Subcutaneous adipose tissue (tissue), 4 donors: ENCODE data around the gene GGN. TPM values are rescaled to one million over a fixed set of nuclear protein-coding genes. Genes with fewer than 3 reads are reported as not detected.

ENCODE experiments used
- CTCF ChIP-seq: fragments of 450-650 bp; IDR thresholded peaks from one replicate; pipeline ENCODE4 v1.5.1; 2016; ENCODE audit warnings: low read depth, mild to moderate bottlenecking, control low read depth, antibody characterized with exemption, moderate library complexity
- total RNA-seq, 4 donors: library from RNA; depleted of rRNA; stranded (reverse); fragments of >200 nt; gene quantifications; one replicate each; pipeline ENCODE4 v1.1.0, GENCODE V29; 2016

Gene GGN
- total RNA-seq, 4 donors from 2014 or later: not detected

DNA sequence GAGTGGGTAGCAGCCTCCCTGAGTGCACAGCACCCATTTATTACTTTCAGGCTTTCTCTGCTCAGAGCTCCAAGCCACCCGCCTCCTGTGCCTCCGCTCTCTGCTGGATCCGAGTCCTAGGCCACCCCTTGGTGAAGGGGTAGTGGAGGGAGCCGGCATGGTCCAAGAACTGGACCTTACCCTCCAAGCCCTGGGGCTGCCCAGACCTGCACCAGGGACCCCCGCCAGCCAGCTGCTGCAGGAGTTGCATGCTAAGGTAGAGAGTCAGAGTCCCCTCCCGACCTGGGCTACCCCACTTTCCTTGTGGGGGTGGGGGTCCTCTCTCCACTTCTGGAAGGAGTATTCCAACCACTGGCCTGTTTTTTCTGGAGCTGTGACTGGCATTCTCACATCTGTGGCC is 17.0 kb upstream of the GGN start:
- no peak for TF ChIP-seq CTCF

DNA sequence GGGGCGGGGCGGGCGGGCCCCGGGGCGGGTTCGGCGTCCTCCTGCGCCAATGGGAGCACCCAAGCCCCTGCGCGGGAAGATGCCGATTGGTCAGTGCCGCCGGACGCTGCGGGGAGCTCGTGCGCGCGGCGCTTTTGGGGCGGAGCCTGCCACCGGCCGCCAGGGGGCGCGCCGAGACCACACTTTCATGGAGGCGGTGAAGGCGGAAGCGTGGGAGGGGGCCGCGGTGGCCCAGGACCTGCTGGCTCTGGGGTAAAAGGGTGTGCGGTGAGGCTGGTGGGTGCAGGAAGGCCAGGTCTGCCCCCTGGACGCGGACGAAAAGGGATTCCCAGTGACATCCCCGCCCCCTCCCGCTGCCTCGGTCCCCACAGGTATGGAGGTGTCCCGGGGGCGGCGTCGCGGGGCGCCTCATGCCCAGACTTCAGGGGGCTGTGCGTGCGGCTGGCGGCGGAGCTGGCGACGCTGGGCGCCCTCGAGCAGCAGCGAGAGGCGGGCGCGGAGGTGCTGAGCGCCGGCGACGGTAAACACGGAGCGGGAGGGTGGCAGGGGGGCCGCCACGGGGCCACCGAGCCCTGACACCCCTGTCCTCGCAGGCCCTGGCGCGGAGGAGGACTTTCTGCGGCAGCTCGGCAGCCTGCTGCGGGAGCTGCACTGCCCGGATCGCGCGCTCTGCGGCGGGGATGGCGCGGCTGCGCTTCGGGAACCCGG is 15.3 kb upstream of the GGN start, which contains the start of gene FAM98C:
FAM98C (plus strand) TSS at position 127 of the 708 bp plus-strand sequence; CDS start at position 188, 61 bp downstream.
- TF ChIP-seq CTCF: no peak

DNA sequence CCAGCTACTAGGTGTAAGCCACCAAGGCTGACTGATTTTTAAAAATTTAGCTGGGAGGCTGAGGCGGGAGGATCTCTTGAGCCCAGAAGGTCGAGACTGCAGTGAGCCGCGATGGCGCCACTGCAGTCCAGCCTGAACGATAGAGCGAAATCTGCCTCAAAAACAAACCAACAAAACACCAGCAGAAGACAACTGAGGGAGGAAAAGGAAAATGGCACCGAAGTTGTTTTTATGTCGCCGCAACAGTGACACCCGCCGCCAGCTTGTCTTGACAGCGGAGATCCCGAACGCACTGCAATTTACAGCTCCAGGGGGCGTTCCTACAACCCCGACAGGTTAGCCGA is 14.8 kb upstream of the GGN start:
- no peak for TF ChIP-seq CTCF

DNA sequence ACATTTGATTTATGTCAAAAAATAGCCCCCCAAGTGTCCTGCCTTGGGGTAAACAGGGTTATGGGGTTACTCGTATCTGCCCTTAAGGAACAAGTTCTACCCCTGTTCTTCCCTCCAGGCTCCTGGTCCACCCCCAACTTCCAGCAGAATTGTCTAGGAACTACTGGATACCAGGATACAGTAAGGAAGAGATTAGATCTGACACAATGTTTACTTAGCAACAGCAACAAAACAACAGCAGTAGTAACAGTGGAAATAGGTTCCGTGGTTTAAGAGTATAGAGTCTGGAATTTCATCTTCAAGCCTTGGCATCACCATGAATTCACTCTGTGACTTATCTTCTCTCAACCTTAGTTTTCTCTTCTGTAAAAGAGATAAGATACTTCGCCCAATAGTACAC is 13.3 kb upstream of the GGN start:
- no peak for TF ChIP-seq CTCF

GRCh38 chr19:38400361-38400760 is 12.5 kb upstream of the GGN start:
- TF ChIP-seq CTCF: no peak

DNA sequence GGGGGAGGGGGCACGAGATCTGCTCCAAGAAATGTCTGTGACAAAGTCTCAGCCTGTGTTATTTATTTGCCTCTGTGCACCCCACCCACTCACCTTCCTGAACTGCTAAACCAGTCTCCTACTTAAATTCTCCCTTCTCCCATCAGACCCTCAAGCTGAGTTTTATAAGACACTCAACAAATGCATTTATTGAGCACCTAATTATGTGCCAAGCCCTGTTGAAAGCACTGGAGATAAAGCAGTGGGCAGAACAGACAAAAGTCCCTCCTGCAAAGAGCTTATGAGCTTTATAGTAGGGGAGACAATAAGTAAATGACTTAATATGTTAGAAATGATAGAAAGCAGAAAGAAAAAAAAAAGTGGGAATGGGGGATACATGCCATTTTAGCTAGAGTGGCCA is 11.7 kb upstream of the GGN start:
- TF ChIP-seq CTCF: no peak

DNA sequence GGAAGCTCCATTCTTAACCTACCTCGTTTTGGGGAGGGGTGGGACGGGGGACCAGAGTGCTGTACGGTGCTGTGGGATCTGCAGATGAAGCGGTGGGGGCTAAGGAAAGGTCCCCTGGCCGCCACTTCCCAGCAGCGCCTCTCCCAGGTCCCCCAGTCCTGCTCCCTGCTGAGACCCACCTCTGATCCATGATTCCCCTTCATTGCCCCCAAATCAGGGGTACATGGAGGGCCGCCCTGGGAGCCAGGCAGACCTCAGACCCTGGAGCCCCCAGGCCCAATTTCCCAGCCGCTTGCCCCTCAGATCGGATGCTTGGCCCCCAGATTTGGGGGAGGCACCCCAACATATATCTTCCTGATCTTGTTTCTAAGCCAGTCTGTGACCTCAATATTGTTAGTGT is 11.2 kb upstream of the GGN start:
- TF ChIP-seq CTCF: no peak
